NT2/D1 (cell line): ENCODE measurements around the gene ARHGAP8.
A peak's percentile ranks its signal among the peaks of the same experiment; 100 is the strongest.
"Not testable (repeated sequence)": the region's sequence is repeated elsewhere in the genome, so short reads cannot be mapped to it uniquely, and the experiment has no call there.

ENCODE experiments used
- DNase-seq: peaks from one replicate; pipeline ENCODE4 v3.0.0-alpha.2; 2011; ENCODE audit warnings: low read depth, low spot score
- H3K27me3 ChIP-seq: 2 replicates; pipeline ENCODE4 v1.6.0; 2011; ENCODE audit warnings: mild to moderate bottlenecking; ENCODE audit not compliant: insufficient read length, insufficient read depth
- H3K36me3 ChIP-seq: 2 replicates; pipeline ENCODE4 v1.6.1; 2011; ENCODE audit warnings: mild to moderate bottlenecking, low read length, mixed read lengths; ENCODE audit not compliant: insufficient read depth, insufficient read length
- H3K4me1 ChIP-seq: 2 replicates; pipeline ENCODE4 v1.5.1; 2011; ENCODE audit not compliant: insufficient read depth, insufficient read length
- H3K4me3 ChIP-seq: 2 replicates; pipeline ENCODE4 v1.5.1; 2011; ENCODE audit warnings: low read depth; ENCODE audit not compliant: insufficient read length
- H3K9ac ChIP-seq: 2 replicates; pipeline ENCODE4 v1.6.0; 2011; ENCODE audit warnings: low read depth; ENCODE audit not compliant: insufficient read length
- H3K9me3 ChIP-seq: 2 replicates; pipeline ENCODE4 v1.5.1; 2011; ENCODE audit warnings: mild to moderate bottlenecking, low read length; ENCODE audit not compliant: insufficient read depth
- SUZ12 ChIP-seq: IDR thresholded peaks from 2 replicates; pipeline ENCODE4 v1.6.1; 2011; ENCODE audit not compliant: insufficient read length, insufficient read depth; ENCODE audit errors: extremely low read depth
- YY1 ChIP-seq: IDR thresholded peaks from 2 replicates; pipeline ENCODE4 v1.6.1; 2011; ENCODE audit not compliant: insufficient read length, insufficient read depth
- ZNF274 ChIP-seq: IDR thresholded peaks from 2 replicates; pipeline ENCODE4 v1.6.1; 2011; ENCODE audit warnings: mild to moderate bottlenecking, low read depth, low read length

ARHGAP8 gene

GRCh38 chr22:44743247-44743646 is 9.1 kb upstream of the ARHGAP8 start:
- TF ChIP-seq SUZ12 (no peak), YY1 (no peak), ZNF274 (no peak)
- DNase-seq: no peak
- Histone ChIP-seq H3K9me3 (no peaks in the 10 kb centered on the region), H3K4me3 (no peak overlapping the region), H3K4me1 (no peaks in the 10 kb centered on the region), H3K36me3 (no peaks in the 10 kb centered on the region), H3K9ac (no peak overlapping the region), H3K27me3 (peaks cover 10% of the 10 kb centered on the region)

- no peaks in the 10 kb centered on the region for H3K36me3 ChIP-seq
- no peak for TF ChIP-seq SUZ12
- no peak for TF ChIP-seq ZNF274
- no peak for TF ChIP-seq YY1
- no peak overlapping the region for H3K4me3 ChIP-seq
- no peaks in the 10 kb centered on the region for H3K9me3 ChIP-seq
- no peak overlapping the region for H3K9ac ChIP-seq
- DNase-seq: no peak
- H3K27me3 ChIP-seq: peaks cover 10% of the 10 kb centered on the region
- H3K4me1 ChIP-seq: no peaks in the 10 kb centered on the region
Measured at GRCh38 chr22:44743804-44744211, 8.6 kb upstream of the ARHGAP8 start.

- H3K4me3 ChIP-seq: no peak overlapping the region
- no peaks in the 10 kb centered on the region for H3K36me3 ChIP-seq
- no peak overlapping the region for H3K9ac ChIP-seq
- DNase-seq: no peak
- no peak for TF ChIP-seq ZNF274
- TF ChIP-seq SUZ12: no peak
- no peak for TF ChIP-seq YY1
- no peaks in the 10 kb centered on the region for H3K9me3 ChIP-seq
- H3K4me1 ChIP-seq: no peaks in the 10 kb centered on the region
- peaks cover 10% of the 10 kb centered on the region for H3K27me3 ChIP-seq
Measured at GRCh38 chr22:44745853-44746789, 6.3 kb upstream of the ARHGAP8 start.

- DNase-seq, H3K4me3 ChIP-seq: not testable (repeated sequence)
- H3K27me3 ChIP-seq: peaks cover 21% of the 10 kb centered on the region
Measured at GRCh38 chr22:44747784-44748127, 4.6 kb upstream of the ARHGAP8 start.

GRCh38 chr22:44748524-44748923 is 3.9 kb upstream of the ARHGAP8 start:
- no peak for DNase-seq
- Histone ChIP-seq H3K9me3 (no peaks in the 10 kb centered on the region), H3K4me1 (no peaks in the 10 kb centered on the region), H3K36me3 (no peaks in the 10 kb centered on the region), H3K27me3 (peaks cover 28% of the 10 kb centered on the region), H3K9ac (no peak overlapping the region), H3K4me3 (no peak overlapping the region)
- no peak for TF ChIP-seq ZNF274
- TF ChIP-seq SUZ12: no peak
- TF ChIP-seq YY1: no peak

More at GRCh38 chr22:44747784-44748127, 4.6 kb upstream of the ARHGAP8 start:
- not testable (repeated sequence) for H3K9ac ChIP-seq, H3K9me3 ChIP-seq, H3K4me1 ChIP-seq, H3K36me3 ChIP-seq

- Histone ChIP-seq H3K9me3 (no peaks in the 10 kb centered on the region), H3K36me3 (no peaks in the 10 kb centered on the region), H3K9ac (no peak overlapping the region), H3K4me1 (peaks cover 7% of the 10 kb centered on the region), H3K4me3 (no peak overlapping the region), H3K27me3 (peaks cover 26% of the 10 kb centered on the region)
- TF ChIP-seq YY1: no peak
- no peak for TF ChIP-seq SUZ12
- no peak for TF ChIP-seq ZNF274
- no peak for DNase-seq
Measured at GRCh38 chr22:44750481-44750880, 1.9 kb upstream of the ARHGAP8 start.

GRCh38 chr22:44753189-44754042 is 1.0 kb downstream of the ARHGAP8 start:
- peak overlapping the region; percentile 21 for H3K9ac ChIP-seq
- no peaks in the 10 kb centered on the region for H3K36me3 ChIP-seq
- peaks cover 23% of the 10 kb centered on the region for H3K27me3 ChIP-seq
- no peak for DNase-seq
- H3K4me1 ChIP-seq: peaks cover 12% of the 10 kb centered on the region
- no peak for TF ChIP-seq SUZ12
- TF ChIP-seq ZNF274: no peak
- no peak for TF ChIP-seq YY1
- H3K4me3 ChIP-seq: peak overlapping the region; percentile 46
- no peaks in the 10 kb centered on the region for H3K9me3 ChIP-seq
